Stimulated activated CD8-positive, alpha-beta memory T cell treated with anti-CD3 and anti-CD28 coated beads, Interleukin-7, amount 100 ng/mL, for 4 hours (primary cell): ENCODE results near the gene PLA2G4F.

Experiments
- DNase-seq, 2 donors: peaks; one replicate each; pipeline ENCODE4 v3.0.0-alpha.2; 2020; ENCODE audit warnings: low read depth in 2 of 2

Gene PLA2G4F

GRCh38 chr15:42163947-42164550 is 7.6 kb upstream of the PLA2G4F start:
- DNase-seq, result no peak

GRCh38 chr15:42163291-42163690 is 6.9 kb upstream of the PLA2G4F start:
- no peak for DNase-seq

GRCh38 chr15:42160136-42160535 is 3.7 kb upstream of the PLA2G4F start:
- no peak for DNase-seq

- no peak for DNase-seq
Measured at GRCh38 chr15:42159381-42160015, 3.1 kb upstream of the PLA2G4F start.

GRCh38 chr15:42158941-42159340 is 2.5 kb upstream of the PLA2G4F start:
- no peak for DNase-seq

GRCh38 chr15:42157981-42158765 is 1.7 kb upstream of the PLA2G4F start:
- no peak for DNase-seq

GRCh38 chr15:42157381-42157780 is 945 bp upstream of the PLA2G4F start:
- no peak for DNase-seq

GRCh38 chr15:42155546-42156242 is 742 bp downstream of the PLA2G4F start:
- no peak for DNase-seq

GRCh38 chr15:42154956-42155355 is 1.5 kb downstream of the PLA2G4F start:
- no peak for DNase-seq

- no peak for DNase-seq
Measured at GRCh38 chr15:42154212-42154941, 2.1 kb downstream of the PLA2G4F start.

- DNase-seq, result no peak
Measured at GRCh38 chr15:42153874-42154211, 2.6 kb downstream of the PLA2G4F start.

GRCh38 chr15:42152921-42153698 is 3.3 kb downstream of the PLA2G4F start:
- no peak for DNase-seq

GRCh38 chr15:42152196-42152920 is 4.1 kb downstream of the PLA2G4F start:
- no peak for DNase-seq

- DNase-seq, result no peak
Measured at GRCh38 chr15:42151736-42152135, 4.7 kb downstream of the PLA2G4F start.

GRCh38 chr15:42151141-42151561 is 5.3 kb downstream of the PLA2G4F start:
- no peak for DNase-seq

- no peak for DNase-seq
Measured at GRCh38 chr15:42150219-42150970, 6.0 kb downstream of the PLA2G4F start.

GRCh38 chr15:42149493-42150218 is 6.8 kb downstream of the PLA2G4F start:
- DNase-seq, result no peak

GRCh38 chr15:42148808-42149492 is 7.5 kb downstream of the PLA2G4F start:
- no peak for DNase-seq

GRCh38 chr15:42147431-42147735 is 9.1 kb downstream of the PLA2G4F start:
- DNase-seq, result no peak
